HepG2 (cell line): ENCODE measurements around the gene ITPR1. TPM values are rescaled to one million over a fixed set of nuclear protein-coding genes. Genes with fewer than 3 reads are reported as not detected.

Source experiments
- ATF6 ChIP-seq: sonication (generic); formaldehyde crosslinking; conservative IDR thresholded peaks from 2 replicates; pipeline ENCODE4 v1.4.0; 2020; ENCODE audit warnings: missing genetic modification reagents
- CSRNP2 ChIP-seq: sonication (generic); formaldehyde crosslinking; conservative IDR thresholded peaks from 2 replicates; pipeline ENCODE4 v1.8.0; 2022; ENCODE audit warnings: low read depth, missing genetic modification reagents
- HDAC2 ChIP-seq: sonication (generic); formaldehyde crosslinking; IDR thresholded peaks from 2 replicates; pipeline ENCODE4 v1.4.0; 2020; ENCODE audit warnings: missing genetic modification reagents
- HHEX ChIP-seq: IDR thresholded peaks from 2 replicates; pipeline ENCODE4 v1.6.1; 2016; ENCODE audit warnings: control low read depth
- IRF2 ChIP-seq: IDR thresholded peaks from 2 replicates; pipeline ENCODE4 v1.6.1; 2018; ENCODE audit warnings: missing genetic modification reagents, missing compliant biosample characterization
- MIER3 ChIP-seq: IDR thresholded peaks from 2 replicates; pipeline ENCODE4 v1.6.1; 2016; ENCODE audit warnings: missing compliant biosample characterization, borderline replicate concordance
- NBN ChIP-seq: fragments of 450-650 bp; conservative IDR thresholded peaks from 2 replicates; pipeline ENCODE4 v1.6.1; 2017
- PHF5A ChIP-seq: IDR thresholded peaks from one replicate; pipeline ENCODE4 v1.6.1; 2018; ENCODE audit warnings: low read depth, missing genetic modification reagents; ENCODE audit not compliant: unreplicated experiment
- REPIN1 ChIP-seq: sonication (generic); formaldehyde crosslinking; IDR thresholded peaks from 2 replicates; pipeline ENCODE4 v1.8.0; 2022; ENCODE audit warnings: missing genetic modification reagents, low read depth, mild to moderate bottlenecking, borderline replicate concordance
- SMC3 ChIP-seq: IDR thresholded peaks from 2 replicates; pipeline ENCODE4 v1.6.1; 2011; ENCODE audit warnings: low read length, improper control_type of control experiment
- SP140L ChIP-seq: sonication (generic); formaldehyde crosslinking; IDR thresholded peaks from 2 replicates; pipeline ENCODE4 v1.4.0; 2020; ENCODE audit warnings: missing genetic modification reagents, borderline replicate concordance
- SRSF4 ChIP-seq: fragments of 200-400 bp; formaldehyde crosslinking; IDR thresholded peaks from one replicate; pipeline ENCODE4 v1.6.1; 2018; ENCODE audit warnings: mild to moderate bottlenecking, low read depth, low read length, moderate library complexity; ENCODE audit not compliant: poor library complexity, severe bottlenecking
- STAG1 ChIP-seq: sonication (generic); formaldehyde crosslinking; IDR thresholded peaks from 2 replicates; pipeline ENCODE4 v1.4.0; 2020; ENCODE audit warnings: missing genetic modification reagents
- TAF1 ChIP-seq: sonication (generic); formaldehyde crosslinking; IDR thresholded peaks from 2 replicates; pipeline ENCODE4 v1.4.0; 2020; ENCODE audit warnings: missing genetic modification reagents
- TBX3 ChIP-seq: fragments of 450-650 bp; IDR thresholded peaks from 2 replicates; pipeline ENCODE4 v1.6.1; 2017; ENCODE audit warnings: antibody characterized with exemption, mild to moderate bottlenecking, inconsistent platforms, borderline replicate concordance
- TEAD2 ChIP-seq: sonication (generic); formaldehyde crosslinking; IDR thresholded peaks from 2 replicates; pipeline ENCODE4 v1.9.0; 2021; ENCODE audit warnings: missing genetic modification reagents
- ZBTB7B ChIP-seq: sonication (generic); formaldehyde crosslinking; IDR thresholded peaks from 2 replicates; pipeline ENCODE4 v1.4.0; 2020; ENCODE audit warnings: missing genetic modification reagents
- ZFP36L2 ChIP-seq: sonication (generic); formaldehyde crosslinking; IDR thresholded peaks from 2 replicates; pipeline ENCODE4 v1.4.0; 2020; ENCODE audit warnings: missing genetic modification reagents
- ZNF160 ChIP-seq: sonication (generic); formaldehyde crosslinking; IDR thresholded peaks from 2 replicates; pipeline ENCODE4 v1.8.0; 2022; ENCODE audit warnings: mild to moderate bottlenecking, inconsistent platforms, missing genetic modification reagents
- ZNF296 ChIP-seq: sonication (generic); formaldehyde crosslinking; conservative IDR thresholded peaks from 2 replicates; pipeline ENCODE4 v1.5.0; 2020; ENCODE audit warnings: mild to moderate bottlenecking, missing genetic modification reagents
- ZNF605 ChIP-seq: sonication (generic); formaldehyde crosslinking; IDR thresholded peaks from 2 replicates; pipeline ENCODE4 v1.8.0; 2022; ENCODE audit warnings: mild to moderate bottlenecking, missing genetic modification reagents
- ZNF629 ChIP-seq: sonication (generic); formaldehyde crosslinking; conservative IDR thresholded peaks from 2 replicates; pipeline ENCODE4 v1.5.0; 2020; ENCODE audit warnings: missing genetic modification reagents
- ZNF7 ChIP-seq: IDR thresholded peaks from 2 replicates; pipeline ENCODE4 v1.6.1; 2016; ENCODE audit warnings: missing biosample characterization, missing genetic modification reagents
- ZNF704 ChIP-seq: sonication (generic); formaldehyde crosslinking; IDR thresholded peaks from 2 replicates; pipeline ENCODE4 v1.8.1; 2023; ENCODE audit warnings: mild to moderate bottlenecking, inconsistent platforms, moderate library complexity, missing genetic modification reagents, borderline replicate concordance
- polyA plus RNA-seq, 8 experiments: library from polyadenylated mRNA; depleted of rRNA in 3 of 8; stranded (reverse) in 7 of 8; unstranded in 1 of 8; fragments of >200 nt; fragmentation: Illumina TruSeq in 4 of 8; extraction: Trizol in 4 of 8; gene quantifications; 2 replicates each; pipeline versions ENCODE4 v1.2.1 to v1.2.3, GENCODE V29; 2011 to 2016; ENCODE audit warnings: low read depth in 4 of 8, missing spikeins in 1 of 8, mixed read lengths in 1 of 8; ENCODE audit not compliant: insufficient read depth in 1 of 8
- total RNA-seq, 5 experiments: library from RNA; depleted of rRNA; stranded (reverse); fragments of >200 nt; fragmentation: Illumina TruSeq; extraction: Trizol; gene quantifications; 2 replicates each; pipeline ENCODE4 v1.2.3, GENCODE V29; 2016; ENCODE audit warnings: low read depth in 1 of 5
- TF ChIP-seq, protein P1 (sequence below): sonication (generic); formaldehyde crosslinking; IDR thresholded peaks from 2 replicates; pipeline ENCODE4 v1.5.1; 2020; ENCODE audit warnings: missing genetic modification reagents, mild to moderate bottlenecking, borderline replicate concordance

ITPR1 gene
- total and polyA plus RNA-seq, 2 of the 13 experiments (the other 11 are each of a cell fraction or from before 2014, with no cell fraction given), result 10.0 to 11.4 TPM

DNA sequence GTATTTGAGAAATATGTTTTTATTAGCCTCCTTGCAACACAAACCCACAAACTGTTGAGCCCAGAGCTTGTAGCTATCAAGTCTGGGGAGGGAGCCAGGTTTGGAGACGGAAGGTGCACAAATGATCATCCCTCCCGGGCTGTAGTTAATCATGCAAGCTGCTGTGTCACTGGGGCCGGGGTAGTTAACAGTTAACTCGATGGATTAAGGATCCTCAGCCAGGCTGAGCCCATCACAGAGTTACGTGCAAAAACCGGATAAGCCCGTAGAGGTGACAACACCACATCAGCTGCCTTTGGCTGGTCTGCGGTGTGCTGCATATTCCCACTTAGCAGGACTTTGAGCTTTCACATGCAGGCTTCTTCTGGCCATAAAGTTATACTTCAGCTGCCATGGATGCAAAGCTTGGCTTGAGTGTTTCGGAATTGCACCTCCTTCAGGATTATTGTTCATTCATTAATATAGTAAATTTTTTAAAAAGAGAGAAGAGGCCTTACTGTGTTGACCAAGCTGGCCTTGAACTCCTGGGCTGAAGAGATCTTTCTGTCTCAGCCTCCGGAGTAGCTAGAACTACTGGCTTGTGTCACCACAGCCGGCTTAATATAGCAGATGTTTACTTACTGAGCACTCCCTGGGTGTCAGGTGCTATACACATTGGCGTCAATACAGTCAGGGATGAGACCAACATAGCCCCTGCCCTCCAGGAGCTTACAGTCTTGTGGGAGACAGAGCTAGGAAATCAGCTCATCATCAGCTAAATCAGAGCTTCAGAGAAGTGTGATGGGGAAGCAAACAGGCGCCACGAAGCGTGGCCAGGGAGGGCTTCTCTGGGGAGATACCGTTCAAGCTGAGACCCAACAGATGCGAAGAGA is 259.3 kb downstream of the ITPR1 start (continued):
- TF ChIP-seq STAG1 (peak; percentile 18; the same call in 1 of the 2 replicates), MIER3 (CRISPR knock-in tag) (0 out of 2 replicates have a peak, but pooled peaks have one; percentile 48), HHEX (CRISPR knock-in tag) (peak; percentile 53), TBX3 (peak; percentile 68), ZNF160 (CRISPR knock-in tag) (no peak), ZNF629 (CRISPR knock-in tag) (peak; percentile 35; the same call in 1 of the 2 replicates), IRF2 (CRISPR knock-in tag) (peak; percentile 75; the same call in 1 of the 2 replicates), ATF6 (CRISPR knock-in tag) (no peak), ZBTB7B (CRISPR knock-in tag) (peak; percentile 19; the same call in 1 of the 2 replicates), HDAC2 (peak; percentile 66), TEAD2 (CRISPR knock-in tag) (no peak), SMC3 (no peak; the same call in 1 of the 2 replicates), SP140L (CRISPR knock-in tag) (no peak), NBN (no peak), SRSF4 (no peak), PHF5A (CRISPR knock-in tag) (peak; percentile 69), TAF1 (no peak), ZNF296 (no peak), ZNF704 (CRISPR knock-in tag) (no peak), REPIN1 (no peak), ZFP36L2 (CRISPR knock-in tag) (no peak), ZNF7 (CRISPR knock-in tag) (no peak), ZNF605 (CRISPR knock-in tag) (0 out of 2 replicates have a peak, but pooled peaks have one; percentile 30), CSRNP2 (no peak)
- TF ChIP-seq, protein P1, sequence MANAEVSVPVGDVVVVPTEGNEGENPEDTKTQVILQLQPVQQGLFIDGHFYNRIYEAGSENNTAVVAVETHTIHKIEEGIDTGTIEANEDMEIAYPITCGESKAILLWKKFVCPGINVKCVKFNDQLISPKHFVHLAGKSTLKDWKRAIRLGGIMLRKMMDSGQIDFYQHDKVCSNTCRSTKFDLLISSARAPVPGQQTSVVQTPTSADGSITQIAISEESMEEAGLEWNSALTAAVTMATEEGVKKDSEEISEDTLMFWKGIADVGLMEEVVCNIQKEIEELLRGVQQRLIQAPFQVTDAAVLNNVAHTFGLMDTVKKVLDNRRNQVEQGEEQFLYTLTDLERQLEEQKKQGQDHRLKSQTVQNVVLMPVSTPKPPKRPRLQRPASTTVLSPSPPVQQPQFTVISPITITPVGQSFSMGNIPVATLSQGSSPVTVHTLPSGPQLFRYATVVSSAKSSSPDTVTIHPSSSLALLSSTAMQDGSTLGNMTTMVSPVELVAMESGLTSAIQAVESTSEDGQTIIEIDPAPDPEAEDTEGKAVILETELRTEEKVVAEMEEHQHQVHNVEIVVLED (CRISPR knock-in tag), result no peak
